ENCODE data around the gene BRMS1.
"Not testable (repeated sequence)": the region's sequence is repeated elsewhere in the genome, so short reads cannot be mapped to it uniquely, and the experiment has no call there.

Gene BRMS1, protein sequence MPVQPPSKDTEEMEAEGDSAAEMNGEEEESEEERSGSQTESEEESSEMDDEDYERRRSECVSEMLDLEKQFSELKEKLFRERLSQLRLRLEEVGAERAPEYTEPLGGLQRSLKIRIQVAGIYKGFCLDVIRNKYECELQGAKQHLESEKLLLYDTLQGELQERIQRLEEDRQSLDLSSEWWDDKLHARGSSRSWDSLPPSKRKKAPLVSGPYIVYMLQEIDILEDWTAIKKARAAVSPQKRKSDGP

DNA sequence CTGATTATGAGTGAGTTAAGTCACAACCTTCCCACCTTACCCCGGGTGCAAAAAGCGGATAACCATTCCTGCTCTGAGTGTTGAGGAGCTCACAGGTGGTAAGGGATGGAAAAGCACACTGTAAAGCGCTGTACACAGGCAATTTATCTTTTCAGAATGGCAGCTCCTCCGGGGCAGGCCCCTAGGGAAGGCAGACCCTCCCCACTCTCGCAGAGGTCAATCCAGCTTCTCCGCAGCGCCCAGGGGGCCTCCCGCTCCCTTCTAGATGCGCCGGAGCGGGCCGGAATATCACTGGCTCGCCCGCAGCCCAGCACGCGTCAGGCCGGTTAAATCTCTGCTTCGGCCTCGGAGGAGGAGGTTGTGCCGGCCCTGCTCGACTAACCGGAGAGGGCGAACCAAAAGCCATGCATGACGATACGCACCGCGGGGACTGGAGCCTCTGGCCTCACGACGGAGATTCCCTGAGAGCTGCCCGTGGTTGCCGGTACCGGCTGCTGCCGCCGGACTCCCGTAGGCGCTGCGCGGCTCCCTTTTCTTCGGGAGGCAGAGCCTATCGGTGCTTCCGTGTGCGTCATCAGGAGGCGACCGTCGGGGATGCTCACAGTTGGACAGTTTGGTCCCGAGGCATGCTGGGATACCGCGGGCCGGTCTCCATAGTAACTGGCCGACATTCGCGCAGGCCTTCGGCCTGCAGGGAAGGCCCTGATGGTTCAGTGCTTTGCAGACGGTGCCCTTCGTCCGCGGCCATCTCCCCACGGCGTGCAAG is at the start of gene BRMS1:
Gene BRMS1 (minus strand): TSS at position 555 of the 766 bp plus-strand sequence. CDS start 2,870 bp downstream, outside the sequence.
- DNase-seq (ENCODE audit: low spot score), result peak; percentile 97

DNA sequence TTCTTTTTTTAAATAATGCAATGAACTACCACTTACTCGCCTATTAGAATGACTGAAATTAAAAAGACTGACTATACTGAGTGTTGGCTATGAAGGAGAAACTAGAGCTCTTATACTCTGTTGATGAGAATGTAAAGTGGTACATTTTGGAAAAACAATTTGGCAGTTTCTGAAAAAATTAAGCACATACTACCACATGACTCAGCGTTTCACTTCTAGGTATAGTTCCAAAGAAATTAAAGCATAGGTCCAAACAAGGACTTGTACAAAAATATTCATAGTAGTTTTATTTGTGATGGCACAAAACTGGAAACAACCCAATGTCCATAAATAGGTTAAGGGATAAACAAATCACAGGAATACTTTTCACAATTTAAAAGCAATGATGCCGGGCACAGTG is 49.0 kb upstream of the BRMS1 start:
- no peak for DNase-seq (ENCODE audit: low spot score)

DNA sequence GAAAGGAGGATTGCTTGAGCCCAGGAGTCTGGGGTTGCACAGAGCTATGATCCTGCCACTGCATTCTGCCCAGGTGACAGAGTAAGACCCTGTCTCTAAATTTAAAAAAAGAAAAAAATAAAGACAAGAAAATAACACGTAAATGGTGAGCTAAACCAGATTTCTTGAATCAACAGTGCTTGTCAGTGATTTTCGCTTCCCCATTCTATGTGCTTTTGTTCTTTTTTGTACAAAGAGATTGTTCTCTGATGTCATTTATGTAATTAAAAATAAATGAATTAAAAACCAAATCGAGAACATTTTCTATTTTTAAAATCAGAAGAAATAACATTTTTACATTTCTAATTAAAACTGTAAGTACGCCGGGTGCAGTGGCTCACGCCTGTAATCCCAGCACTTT is 46.4 kb upstream of the BRMS1 start:
- DNase-seq (ENCODE audit: low spot score), result no peak

DNA sequence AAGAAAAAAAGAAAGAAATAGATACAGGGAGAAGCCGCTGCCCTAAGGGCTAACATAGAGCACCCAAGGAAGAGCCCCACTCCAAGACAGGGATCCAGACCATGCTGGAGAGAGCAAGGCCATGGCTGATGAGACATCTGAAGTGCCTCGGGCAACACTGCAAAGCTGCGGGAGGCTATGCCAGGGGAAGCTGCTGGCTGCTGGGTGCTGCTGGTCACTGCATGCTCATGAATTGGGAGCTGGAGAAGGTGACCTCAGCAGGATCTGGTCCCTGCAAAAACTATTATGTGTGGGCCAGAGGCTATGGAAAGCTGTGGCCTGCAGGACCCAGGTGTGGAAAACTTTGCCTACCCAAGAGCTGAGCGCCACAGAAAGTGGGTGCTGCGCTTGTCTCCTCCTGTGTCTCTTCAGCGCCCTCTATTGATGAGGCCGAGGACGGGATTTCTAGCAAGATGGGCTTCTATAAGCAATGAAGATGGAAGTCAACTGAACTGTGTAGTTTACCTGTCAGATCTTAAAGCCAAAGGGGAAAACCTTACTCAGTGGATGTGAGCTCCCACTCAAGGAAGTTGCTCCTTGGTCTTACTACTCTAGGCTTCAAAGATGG is 44.0 kb upstream of the BRMS1 start:
- DNase-seq (ENCODE audit: low spot score), result peak; percentile 72

DNA sequence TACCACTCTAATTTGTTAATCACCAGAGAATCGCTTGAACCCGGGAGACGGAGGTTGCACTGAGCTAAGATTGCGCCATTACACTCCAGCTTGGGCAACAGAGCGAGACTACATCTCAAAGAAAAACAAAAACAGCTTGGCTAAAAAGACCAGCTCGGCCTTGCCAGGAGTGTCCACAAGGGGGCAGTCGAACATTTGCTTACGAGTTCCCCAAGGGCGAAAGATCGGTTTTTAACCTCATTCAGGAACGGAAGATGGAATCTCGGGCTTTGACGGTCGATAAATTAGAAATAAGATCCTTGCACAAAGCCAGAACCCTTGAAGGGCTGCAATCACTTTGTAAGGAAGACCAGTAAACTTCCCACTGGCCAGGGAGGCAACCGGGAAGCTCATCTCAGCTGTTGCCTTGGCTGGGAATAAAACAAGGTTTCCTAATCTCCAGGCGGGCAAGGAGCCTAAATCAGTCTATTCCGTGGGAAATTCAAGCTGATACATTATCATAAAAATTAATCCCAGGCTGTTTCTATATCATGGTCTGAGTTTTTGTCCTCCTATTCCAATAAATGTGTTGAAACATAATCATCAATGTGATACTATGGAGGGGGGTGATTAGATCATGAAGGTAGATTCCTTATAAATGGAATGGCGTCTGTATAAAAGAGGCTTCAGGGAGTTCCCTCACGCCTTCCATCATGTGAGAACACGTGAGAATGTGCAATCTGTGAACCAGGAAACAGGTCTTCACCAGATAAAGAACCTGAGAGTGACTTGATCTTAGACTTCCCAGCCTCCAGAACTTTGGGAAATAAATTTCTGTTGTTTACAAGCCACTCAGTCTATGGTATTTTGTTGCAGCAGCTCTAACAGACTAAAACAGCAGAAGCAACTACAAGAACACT is 41.5 kb upstream of the BRMS1 start:
- peak; percentile 96 for DNase-seq (ENCODE audit: low spot score)

DNA sequence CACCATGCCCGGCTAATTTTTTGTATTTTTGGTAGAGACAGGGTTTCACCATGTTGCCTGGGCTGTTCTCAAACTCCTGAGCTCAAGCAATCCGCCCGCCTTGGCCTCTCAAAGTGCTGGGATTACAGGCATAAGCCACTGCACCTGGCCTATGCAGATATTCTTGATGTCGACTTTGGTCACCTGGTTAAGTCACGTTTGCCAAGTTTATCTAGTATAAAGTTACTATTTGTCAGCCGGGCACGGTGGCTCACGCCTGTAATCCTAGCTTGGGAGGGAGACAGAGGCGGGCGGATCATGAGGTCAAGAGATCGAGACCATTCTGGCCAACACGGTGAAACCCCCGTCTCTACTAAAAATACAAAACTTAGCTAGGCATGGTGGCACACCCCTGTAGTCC is 39.4 kb upstream of the BRMS1 start:
- DNase-seq (ENCODE audit: low spot score), result not testable (repeated sequence)

DNA sequence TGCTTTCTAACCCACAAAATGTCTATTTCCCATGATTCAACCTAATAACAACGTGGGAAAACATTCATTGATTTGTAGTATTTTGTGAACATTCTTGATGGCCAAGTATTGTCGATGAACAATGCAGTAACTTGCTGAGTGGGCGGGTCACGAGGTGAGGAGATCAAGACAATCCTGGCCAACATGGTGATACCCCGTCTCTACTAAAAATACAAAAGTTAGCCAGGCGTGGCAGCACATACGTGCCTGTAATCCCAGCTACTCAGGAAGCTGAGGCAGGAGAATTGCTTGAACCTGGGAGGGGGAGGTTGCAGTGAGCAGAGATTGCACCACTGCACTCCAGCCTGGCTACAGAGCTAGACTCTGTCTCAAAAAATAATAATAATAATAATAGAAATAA is 35.4 kb upstream of the BRMS1 start:
- DNase-seq (ENCODE audit: low spot score), result not testable (repeated sequence)

DNA sequence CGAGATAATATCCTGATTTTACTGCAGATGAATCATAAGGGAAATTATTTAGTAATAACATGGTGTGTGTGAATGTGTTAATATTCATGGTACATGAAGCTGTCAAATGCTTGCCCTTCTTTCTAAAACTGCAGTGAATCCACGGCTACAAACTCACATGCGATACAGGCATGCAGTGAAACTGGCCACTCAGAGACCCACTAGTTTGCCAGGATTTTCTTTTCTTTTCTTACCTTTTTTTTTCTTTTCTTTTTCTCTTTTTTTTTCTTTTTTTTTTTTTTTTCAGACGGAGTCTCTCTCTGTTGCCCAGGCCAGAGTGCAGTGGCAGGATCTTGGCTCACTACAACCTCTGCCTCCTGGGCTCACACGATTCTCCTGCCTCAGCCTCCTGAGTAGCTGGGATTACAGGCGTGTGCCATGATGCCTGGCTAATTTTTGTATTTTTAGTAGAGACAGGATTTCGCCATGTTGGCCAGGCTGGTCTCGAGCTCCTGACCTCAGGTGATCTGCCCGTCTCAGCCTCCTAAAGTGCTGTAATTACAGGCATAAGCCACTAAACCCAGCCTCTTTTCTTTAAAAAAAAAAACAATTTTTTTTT is 28.9 kb upstream of the BRMS1 start:
- DNase-seq (ENCODE audit: low spot score), result not testable (repeated sequence)

DNA sequence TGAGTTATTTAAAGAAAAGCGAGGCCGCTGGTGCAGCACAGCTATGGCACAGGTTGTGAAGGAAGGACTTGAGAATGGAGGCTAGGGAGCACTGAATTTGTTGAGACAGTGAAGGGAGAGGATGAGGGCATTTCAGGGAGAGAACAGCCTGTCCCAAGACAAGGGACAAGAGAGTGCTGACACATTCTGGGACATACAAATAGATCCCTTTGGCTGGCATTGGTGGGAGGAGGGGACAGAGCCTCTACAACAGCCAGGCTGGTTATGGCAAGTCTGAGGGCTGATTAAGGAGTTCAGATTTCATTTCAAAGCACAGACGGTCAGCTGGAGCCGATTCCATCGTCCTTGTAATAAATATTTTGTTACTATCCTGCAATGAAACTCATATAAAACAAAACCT is 28.4 kb upstream of the BRMS1 start:
- no peak for DNase-seq (ENCODE audit: low spot score)

DNA sequence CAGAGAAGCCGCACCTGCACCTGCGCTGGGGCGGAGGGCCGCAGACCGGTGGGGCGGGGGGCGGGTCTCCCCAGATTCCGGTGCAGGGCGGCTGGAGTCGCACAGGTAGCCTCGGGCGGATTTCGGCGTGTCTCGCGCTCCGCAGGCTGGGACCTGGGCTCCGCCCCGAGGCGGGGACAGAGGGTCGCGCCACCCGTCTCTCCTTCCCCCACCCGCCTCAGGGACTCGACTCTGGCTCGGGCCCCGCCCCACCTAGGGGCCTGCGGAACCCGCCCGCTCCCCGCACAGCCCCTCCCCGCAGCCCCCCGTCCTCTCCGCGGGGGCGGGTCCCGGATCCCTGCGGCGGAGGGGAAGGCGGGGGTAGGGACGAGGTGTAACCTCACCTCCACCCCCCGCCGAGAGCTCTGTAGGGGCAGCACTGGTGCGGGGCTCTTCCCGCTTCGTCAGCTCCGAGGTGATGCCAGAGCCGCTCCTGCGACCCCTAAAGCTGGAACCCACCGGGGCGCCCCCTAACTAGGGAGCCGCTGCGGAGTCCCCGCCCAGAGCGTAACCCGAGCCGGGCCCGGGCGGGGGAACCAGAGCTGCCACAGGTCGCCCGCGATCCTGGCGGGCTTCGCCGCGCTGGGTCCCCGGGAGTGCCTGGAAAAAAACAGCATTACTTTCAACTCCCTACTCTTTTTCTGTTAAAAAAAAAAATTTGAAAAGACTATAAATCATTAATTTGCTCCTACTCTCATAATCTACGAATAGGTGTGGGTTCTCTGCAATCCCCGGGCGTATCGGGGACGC is 26.9 kb upstream of the BRMS1 start, which contains the start of gene SLC29A2:
Gene SLC29A2 (minus strand): TSS at position 134 of the 789 bp plus-strand sequence. CDS start 169 bp downstream, outside the sequence.
- peak; percentile 76 for DNase-seq (ENCODE audit: low spot score)

DNA sequence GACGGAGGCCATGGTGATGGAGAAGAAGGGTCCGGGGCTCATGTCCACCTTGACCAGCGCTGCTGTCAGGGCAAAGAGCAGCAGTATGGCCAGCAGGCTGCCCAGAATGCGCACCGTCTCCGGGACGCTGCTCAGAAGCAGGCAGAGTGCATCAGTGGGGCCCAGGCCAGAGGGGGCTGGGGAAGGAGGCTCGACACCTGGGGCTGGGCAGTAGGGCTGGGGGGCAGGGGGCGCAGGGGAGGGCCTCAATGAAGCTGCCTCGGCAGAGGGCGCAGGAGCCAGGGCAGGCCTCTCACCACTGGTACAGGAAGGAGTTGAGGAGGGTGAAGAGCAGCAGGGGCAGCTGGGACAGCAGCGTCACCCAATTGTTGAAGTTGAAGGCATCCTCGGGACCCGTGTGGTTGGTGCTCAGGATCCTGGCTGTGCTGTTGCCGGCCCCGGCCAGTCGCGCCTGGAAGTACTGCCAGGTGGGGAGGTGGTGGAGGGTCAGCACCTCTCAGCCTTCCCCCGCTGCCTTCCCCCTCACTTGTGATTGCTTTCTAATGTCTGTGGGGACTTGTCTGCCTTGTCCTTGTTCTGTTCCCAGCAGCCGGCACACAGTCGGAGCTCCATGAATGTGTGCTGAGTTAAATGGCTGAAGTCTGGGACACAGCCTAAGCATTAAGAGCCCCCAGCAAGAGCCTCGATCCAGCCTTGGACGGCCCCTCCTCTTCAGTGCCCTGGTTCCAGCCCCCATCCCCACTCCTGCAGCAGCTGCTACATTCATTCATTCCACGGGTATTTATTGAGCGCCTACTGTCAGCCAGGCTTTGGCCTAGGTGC is 24.4 kb upstream of the BRMS1 start:
- no peak for DNase-seq (ENCODE audit: low spot score)

DNA sequence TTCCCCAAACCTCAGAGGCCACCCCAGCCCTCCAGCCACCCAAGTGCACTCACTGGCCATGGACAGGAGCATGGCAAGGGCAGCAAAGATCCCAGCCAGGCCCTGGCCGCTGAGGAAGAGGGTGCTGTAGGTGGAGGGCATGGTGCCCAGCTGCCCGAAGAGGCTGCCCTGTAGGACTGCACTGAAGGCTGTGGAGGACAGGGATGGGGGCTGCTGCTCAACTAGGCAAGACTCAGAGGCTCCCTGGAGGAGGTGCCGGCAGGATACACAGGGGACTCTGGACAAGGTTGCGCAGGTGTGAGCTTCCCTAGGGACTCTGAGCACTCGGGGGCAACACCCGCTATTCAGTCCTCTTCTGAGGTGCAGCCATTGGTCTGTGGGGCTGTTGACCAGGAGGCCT is 23.6 kb upstream of the BRMS1 start:
- no peak for DNase-seq (ENCODE audit: low spot score)

DNA sequence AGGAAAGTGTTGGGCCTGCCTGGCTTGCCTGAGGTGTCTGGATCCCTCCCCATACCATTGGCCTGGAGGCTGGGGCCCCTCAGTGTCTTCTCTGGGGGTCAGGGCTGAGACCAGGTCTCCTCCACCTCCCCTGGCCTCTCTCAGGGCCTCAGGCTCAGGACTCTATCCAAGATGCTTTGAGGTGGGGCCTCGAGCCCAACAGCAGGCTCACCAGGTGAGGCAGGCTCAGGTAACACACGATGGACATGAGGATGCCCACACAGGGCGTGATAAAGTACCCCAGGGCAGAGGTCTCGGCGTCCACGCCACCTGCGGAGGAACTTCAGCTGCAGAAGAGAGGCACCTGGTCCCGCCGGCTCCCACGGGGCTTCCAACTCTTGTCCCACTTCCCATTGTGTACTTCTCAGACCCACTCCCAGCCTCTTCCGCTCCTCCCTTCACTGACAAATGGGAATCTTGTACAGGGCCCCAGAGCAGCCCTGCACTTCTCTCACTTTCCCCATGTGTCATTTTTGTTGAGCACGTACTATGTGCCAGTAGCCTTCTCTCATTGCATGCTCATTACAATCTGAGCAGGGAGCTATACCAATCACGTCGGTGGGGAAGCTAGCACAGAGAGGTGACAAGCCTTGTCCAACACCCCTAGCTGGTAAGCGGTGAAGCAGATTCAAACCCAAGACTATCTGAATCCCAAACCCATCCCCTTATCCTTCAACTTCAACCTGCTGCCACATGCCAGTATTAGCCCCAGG is 22.8 kb upstream of the BRMS1 start:
- DNase-seq (ENCODE audit: low spot score), result no peak

DNA sequence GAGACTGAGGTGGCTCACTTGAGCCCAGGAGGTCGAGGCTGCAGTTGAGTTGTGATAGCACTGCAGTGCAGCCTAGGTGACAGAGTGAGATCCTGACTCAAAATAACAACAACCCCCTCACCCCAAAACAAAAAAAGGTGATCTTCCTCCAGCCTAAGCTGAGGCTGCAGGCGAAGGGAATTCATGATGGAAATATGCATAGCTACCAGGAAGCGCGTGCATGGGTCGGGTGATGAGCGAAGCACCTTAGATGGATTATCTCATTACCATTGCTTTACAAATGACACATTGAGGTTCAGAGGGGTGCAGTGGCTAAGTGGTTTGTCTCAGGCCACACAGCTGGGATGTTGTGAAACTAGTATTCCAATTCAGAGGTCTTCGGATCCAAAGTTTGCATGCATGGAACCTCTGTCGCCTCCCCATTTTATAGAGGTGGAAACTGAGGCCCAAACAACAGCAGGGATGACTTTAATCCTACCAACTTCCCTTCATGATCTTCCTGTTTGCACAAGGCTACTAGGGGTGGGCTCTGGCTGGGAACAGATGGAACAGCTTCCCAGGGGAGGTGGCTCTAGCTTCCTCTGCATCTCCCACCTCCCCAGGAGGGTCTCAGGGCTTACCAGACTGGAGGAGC is 22.1 kb upstream of the BRMS1 start:
- DNase-seq (ENCODE audit: low spot score), result no peak

DNA sequence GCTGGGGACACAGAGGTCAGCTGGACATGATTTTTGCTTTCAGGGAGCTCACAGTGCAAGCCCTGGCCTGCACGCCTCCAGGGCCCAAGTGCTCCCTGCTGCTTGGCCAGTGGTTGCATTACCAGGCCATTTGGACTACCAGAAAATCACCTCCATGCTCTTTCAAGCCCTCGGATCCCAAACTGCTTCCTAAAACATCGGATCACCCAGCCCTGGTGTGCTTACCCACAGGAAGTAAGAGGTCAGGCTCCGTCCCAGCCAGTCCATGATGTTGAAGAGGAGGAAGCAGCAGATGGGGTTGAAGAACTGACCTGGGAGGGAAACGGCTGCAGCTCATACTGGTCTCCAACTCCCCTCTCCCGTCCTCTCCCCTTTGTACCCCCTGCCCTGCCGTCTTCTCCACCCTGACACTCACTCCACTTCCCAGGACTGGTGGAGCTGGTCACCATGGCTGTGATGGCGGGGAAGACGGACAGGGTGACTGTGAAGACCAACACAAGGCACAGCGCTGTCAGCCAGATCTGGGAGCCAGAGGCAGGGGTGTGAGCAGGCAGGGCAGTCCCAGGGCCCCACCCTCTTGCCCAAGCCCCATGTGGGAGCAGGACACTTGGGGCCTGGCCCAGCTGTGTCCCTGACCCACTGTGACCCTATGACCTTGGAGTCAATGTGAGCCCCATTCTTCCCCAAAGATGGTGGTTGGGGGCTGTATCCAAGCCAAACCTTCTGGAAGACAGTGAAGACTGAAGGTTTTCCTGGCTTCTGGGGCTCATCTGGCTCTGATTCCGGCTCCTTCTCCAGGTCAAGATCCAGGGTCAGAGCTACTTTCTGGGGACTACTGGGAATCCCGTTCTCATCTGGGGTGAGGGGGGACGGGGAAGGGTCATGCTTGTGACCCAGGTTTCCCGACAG is 21.1 kb upstream of the BRMS1 start:
- DNase-seq (ENCODE audit: low spot score), result no peak

DNA sequence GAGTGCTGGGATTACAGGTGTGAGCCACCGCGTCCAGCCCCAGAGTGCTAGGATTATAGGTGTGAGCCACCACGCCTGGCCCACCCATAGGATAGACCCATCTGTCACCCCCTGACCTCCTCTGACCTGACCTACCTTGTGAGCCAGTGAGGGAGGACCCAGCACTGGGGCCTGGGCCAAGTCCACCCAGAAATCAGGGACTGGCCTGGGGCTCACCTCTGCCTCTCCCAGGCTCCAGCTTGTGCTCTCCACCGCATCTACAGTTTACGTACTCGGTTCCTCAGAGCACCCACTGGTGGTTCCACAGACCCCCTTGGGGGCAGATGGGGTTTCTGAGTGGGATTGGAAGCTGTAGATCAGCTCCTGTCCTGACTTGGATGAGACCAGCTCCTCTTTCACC is 20.3 kb upstream of the BRMS1 start:
- no peak for DNase-seq (ENCODE audit: low spot score)

DNA sequence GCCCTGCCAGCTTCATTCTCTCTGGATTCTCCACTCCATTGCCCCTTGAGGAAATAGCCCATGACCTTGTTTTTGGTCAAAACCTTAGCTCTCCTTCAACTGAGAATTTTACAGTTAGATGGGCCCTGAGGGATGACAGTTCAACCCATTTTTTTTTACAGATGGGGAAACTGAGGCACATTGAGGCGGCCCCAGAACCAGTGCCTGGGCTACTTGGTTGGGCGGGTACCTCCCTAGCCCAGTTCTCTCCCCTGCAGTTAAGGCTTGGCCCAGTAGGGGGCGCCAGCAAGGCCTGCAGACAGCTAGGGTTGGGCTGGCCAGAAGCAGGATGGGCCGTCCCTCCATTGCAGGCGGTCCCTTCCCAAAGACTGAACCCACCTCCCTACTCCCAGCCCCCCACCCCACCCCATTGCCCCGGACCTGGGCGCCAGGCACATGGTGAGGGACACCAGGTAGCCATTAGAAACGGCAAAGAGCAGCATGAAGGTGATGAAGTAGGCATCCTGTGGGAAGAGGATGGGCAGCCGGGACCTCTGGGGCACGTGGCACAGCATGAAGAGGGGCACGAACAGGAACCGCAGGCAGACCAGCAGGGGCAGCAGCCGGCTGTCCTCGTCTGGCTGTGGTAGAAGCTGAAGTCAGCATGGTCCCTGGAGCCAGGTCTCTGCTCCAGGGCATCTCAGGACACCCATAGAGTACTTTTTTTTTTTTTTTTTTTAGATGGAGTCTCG is 19.1 kb upstream of the BRMS1 start:
- peak; percentile 58 for DNase-seq (ENCODE audit: low spot score)
